CD4-positive, alpha-beta T cell treated with Interleukin-4 for 1 hour (primary cell): Measurements from ENCODE around the gene KCP.

ENCODE experiments used
- DNase-seq, 2 donors: peaks; one replicate each; pipeline ENCODE4 v3.0.0-alpha.2; 2020 to 2022

KCP gene

GRCh38 chr7:128938544-128939074 lies 28.1 kb upstream of the KCP start:
- DNase-seq = no peak

GRCh38 chr7:128937647-128938543 lies 27.4 kb upstream of the KCP start, which contains the start of gene IRF5:
TSS of gene IRF5 (plus strand) at chr7:128937927. CDS start at chr7:128942082, 4,155 bp downstream.
- DNase-seq = peak; percentile 22 to 49

GRCh38 chr7:128937271-128937646 lies 26.8 kb upstream of the KCP start:
- DNase-seq = no peak

- DNase-seq = peak in 1 of 2 donors; percentile 1
Observed at GRCh38 chr7:128936798-128937197, 26.3 kb upstream of the KCP start.

GRCh38 chr7:128935342-128935730 lies 24.8 kb upstream of the KCP start:
- no peak for DNase-seq

GRCh38 chr7:128934361-128935341 lies 24.1 kb upstream of the KCP start:
- DNase-seq = peak in 1 of 2 donors; percentile 64

GRCh38 chr7:128933180-128933891 lies 22.8 kb upstream of the KCP start:
- DNase-seq = peak; percentile 63 to 65

GRCh38 chr7:128932862-128933179 lies 22.3 kb upstream of the KCP start:
- DNase-seq = no peak

GRCh38 chr7:128931965-128932861 lies 21.7 kb upstream of the KCP start:
- DNase-seq = peak in 1 of 2 donors; percentile 9

- peak in 1 of 2 donors; percentile 1 for DNase-seq
Observed at GRCh38 chr7:128931190-128931798, 20.8 kb upstream of the KCP start.

- peak in 1 of 2 donors; percentile 10 for DNase-seq
Observed at GRCh38 chr7:128928882-128929788, 18.6 kb upstream of the KCP start.

GRCh38 chr7:128928159-128928813 lies 17.8 kb upstream of the KCP start:
- peak in 1 of 2 donors; percentile 9 for DNase-seq

GRCh38 chr7:128924707-128925588 lies 14.4 kb upstream of the KCP start:
- no peak for DNase-seq

- DNase-seq = peak in 1 of 2 donors; percentile 9
Observed at GRCh38 chr7:128923411-128923800, 12.9 kb upstream of the KCP start.

- peak in 1 of 2 donors; percentile 8 for DNase-seq
Observed at GRCh38 chr7:128922496-128923410, 12.2 kb upstream of the KCP start.

GRCh38 chr7:128921866-128922440 lies 11.4 kb upstream of the KCP start:
- DNase-seq = no peak
